Measurements from ENCODE around the gene FAM120AOS.
A peak's percentile ranks its signal among the peaks of the same experiment; 100 is the strongest.
"Not testable (repeated sequence)": the region's sequence is repeated elsewhere in the genome, so short reads cannot be mapped to it uniquely, and the experiment has no call there.

Gene FAM120AOS

GRCh38 chr9:93466416-93467061 is 13.2 kb upstream of the FAM120AOS start:
- no peak for DNase-seq

DNA sequence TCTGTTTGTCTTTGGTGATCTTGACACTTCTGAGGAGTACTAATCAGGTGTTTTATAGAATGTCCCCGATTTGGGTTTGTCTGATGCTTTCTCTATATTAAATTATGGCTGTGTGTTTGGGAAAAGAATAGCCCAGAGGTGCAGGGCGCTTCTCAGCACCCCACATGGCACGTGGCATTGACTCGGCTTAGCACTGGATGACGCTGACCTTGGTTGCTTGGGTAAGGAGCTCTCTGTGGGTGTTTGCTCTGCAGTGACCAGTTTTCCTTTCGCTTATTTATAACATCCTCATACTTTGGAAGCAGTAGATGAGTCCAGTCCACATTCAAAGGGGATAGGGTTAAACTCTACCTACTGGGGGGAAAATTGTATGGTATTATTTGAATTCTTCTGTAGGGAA is 12.5 kb upstream of the FAM120AOS start:
- DNase-seq = no peak

GRCh38 chr9:93464876-93465275 is 11.5 kb upstream of the FAM120AOS start:
- no peak for DNase-seq

DNA sequence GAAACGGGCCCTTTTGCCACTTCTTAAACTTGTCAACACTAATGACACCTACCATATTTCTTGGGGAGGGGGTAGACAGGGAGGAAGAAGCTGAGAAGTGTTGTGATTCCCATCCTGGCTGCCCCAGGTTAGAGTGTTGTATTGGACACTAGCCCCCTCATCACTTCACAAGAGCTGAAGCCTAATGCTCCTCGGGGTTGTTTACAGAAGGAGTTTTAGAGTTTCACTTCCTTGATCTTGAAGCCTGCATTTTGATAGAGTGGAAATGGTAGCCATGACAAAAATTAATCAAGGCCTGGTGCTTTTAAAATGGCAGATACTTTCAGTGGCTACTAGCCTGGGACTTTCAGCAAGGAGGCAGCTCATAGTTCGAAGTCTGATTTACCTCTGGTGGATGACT is 11.0 kb upstream of the FAM120AOS start:
- DNase-seq = no peak

DNA sequence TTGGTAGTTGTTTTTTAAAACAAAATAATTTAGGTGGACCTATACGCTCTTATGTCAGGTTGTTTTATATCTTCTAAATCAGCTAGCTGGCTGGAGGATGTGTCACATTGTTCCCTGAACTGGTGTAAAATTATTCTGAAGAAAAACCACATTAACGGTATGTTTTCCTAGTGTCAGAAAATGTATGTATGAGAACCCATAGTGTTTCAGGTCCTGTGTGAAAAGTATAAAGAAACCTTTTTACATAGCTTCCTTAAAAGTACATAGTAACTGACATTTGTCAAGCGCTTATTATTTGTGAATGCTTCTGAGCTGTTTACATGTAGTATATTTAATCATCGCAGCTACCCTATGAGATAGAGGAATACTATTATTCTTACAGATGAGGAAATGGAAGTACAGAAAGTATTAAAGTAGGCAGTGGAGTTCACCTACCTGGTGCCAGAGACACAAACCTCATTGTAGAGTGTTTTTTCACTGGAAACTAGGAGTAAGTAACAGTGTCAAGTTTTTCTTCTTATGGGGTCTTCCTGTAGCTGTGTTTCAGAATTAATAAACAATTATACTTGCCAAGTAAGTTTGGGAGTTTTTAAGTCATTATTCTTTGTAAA is 10.4 kb upstream of the FAM120AOS start:
- no peak for DNase-seq

DNA sequence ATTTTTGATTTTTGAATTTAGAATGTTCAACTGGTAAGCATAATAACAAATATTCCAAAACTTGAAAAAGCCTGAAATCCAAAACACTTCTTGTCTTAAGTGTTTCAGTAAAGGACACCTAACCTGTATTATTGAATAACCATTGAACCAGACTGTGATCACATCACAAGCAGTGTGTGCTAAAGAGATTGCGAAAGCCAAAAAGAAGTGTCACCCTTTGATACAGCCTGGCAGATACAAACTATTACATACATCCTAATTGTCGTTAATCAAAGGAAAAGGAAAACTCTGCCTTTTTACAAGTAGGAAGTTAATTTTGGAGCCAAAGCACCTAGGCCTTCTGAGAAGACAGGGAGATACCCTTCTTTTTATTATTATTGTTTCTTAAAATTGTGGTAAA is 8.4 kb upstream of the FAM120AOS start:
- no peak for DNase-seq

GRCh38 chr9:93461414-93461743 is 8.0 kb upstream of the FAM120AOS start:
- DNase-seq = no peak

DNA sequence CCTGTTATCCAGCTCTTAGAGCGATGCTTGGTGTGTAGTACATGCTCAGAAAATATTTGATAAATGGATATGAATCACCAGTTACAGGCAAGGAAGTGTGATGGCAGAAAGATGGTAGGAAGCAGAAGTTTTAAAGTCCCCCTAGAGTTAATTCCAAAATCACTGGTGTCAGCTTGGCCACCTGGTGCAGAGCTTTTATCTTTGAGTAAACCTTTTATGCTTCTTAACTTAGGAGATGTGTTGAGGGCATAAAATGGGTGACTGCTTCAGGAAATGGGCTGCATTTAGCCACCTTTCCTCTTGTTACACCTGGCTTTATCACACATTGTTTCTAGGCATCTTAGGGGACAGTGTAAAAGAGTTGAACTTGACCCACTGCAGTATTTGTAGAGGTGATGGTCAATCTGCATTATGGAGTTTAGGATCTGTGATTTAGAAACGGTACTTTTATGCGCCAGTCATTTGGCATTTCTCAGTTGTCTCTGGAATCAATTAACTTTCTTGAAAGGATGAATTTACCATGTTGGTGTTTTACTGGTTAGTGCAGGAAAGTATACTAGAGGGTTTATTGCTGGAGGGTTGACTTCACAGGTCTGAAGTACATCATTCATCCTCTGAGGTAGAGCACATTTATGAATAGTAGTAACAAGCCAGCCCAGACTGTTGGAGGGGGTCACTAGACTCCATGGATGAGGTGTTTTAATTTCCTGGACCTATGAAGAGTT is 7.5 kb upstream of the FAM120AOS start:
- no peak for DNase-seq

DNA sequence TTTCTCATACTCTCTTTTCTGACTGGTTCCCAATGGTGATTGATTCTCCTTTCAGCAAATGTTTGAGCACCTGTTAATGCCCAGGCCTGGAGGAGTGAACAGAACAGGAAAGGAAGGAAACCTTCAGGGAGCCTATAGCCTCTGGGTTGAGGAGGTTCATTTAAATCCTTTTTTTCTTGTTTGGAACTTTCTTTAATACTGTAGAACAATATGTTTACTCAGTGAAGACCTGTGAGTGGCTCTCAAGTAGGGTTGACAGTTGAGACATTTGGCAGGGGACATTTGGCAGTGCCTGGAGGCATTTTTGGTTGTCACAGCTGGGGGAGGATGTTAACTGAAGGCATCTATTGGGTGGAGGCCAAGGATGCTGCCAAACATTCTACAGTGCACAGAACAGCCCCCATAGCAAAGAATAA is 6.1 kb upstream of the FAM120AOS start:
- no peak for DNase-seq

- DNase-seq = no peak
These were observed 5.3 kb upstream of the FAM120AOS start for GRCh38 chr9:93458712-93459111.

GRCh38 chr9:93457006-93457405 is 3.6 kb upstream of the FAM120AOS start:
- no peak for DNase-seq

DNA sequence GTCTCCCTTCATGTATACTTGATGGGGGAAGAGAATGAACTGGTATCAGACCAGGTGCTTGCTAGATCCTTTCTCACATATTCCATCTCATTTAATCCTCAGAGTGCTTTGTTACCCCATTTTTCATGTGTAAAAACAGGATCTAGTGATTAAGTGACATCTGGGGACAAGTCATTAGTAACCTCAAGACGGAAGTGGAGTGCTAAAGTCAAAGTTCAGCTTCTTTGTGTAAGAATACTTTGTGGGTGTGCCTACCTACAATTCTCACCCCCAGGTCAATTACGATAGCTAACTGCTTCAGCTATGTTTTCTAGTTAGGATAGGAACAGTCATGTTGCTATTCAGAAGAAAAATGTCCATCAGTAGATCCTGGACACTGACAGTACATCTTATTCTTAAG is 3.1 kb upstream of the FAM120AOS start:
- no peak for DNase-seq

DNA sequence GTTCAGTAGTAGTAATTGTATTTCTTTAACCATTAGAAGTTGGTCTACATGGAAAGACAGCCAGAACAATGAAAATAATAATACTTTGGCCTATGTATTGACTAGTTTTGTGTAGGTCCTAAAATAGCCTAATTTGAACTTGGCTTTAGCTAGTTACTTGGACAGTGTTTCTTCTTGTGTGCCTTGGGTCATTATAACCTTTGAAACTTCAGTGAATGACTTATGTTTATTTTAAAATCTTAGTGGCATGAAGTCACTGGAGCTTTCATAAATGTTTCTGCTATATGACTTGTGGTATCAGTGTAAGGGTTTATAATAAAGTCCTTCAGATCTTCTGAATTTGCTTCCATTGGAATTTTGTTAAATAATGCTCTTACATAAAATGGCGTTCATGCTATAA is 2.6 kb upstream of the FAM120AOS start:
- no peak for DNase-seq

DNA sequence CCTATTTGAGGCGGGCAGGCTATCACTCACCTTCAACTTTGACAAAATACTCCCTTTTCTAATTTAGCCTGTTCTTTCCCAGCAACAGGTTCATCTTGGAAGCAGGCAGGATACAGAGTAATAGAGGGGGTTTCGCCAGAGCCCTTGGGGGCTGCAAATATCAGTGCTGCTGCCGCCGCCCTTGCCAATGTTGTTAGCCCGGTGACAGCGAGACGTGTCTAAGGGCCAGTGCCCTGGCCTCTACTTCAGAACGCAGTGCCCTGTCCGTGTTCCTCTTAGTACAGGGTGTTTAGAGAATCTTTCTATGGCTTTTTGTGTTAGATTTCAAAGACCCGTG is 703 bp downstream of the FAM120AOS start:
- peak; percentile 29 for DNase-seq

DNA sequence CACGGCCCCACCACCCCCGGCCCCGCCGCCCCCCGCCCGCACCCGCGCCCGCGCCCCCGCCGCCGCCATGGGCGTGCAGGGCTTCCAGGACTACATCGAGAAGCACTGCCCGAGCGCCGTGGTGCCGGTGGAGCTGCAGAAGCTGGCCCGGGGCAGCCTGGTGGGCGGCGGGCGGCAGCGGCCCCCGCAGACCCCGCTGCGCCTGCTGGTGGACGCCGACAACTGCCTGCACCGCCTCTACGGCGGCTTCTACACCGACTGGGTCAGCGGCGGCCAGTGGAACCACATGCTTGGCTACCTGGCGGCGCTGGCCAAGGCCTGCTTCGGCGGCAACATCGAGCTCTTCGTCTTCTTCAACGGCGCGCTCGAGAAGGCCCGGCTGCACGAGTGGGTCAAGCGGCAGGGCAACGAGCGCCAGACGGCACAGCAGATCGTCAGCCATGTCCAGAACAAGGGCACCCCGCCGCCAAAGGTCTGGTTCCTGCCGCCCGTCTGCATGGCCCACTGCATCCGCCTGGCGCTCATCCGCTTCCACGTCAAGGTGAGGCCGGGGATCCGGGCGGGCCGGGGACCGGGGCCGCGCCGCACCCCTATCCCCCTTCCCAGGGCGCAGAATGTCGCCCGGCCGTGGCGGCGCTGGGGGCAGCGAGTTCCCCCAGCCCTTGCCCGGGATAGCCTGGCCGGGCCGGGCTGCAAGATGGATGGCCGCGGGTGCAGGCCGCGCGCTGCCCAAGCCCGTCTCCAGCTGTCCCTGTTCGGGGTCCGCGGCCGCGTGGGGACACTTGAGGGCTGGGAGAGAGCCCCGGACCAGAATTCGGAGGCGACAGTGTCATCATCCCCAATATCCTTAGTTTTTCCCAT is 1.3 kb downstream of the FAM120AOS start:
- DNase-seq = peak; percentile 51

DNA sequence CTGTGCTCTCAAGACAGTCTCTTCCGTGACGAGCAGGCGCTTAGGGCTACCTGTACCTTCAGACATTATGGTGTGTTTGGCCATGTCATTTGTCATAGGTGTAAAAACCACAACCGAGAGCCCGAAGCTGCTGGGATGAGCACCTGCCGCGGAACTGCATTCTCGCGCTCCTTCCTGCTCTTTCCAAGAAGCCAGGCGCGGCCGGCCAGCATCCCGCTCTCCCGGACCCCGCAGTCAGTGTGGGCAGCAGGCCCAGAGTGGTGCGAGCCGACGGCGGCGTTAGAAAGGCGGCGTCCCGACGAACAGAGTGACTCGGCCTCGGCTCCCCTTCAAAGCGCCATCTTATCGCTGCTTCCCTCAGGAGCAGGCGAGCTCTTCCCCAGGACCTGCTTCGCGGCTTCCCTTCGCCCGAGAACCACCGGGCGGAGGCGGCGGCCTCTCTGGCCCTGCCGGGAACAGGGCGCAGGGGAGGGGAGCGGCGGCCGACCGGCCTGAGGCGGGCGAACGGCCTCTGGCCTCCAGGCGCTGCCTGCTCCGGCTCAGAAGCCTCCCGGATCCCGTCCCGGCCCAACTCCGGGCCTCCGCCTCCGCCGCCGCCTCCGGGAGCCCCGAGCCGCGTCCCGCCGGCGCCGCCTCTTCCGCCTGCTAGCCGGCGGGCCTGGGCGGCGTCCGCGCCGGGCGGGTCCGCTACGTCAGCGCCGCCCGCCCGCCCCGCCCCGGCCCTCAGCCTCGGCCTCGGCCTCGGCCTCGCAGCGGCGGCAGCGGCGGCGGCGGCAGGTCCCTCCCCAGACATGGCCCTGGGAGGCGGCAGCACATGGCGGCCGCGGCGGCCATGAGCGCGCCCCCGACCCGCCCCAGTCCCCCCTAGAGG is 2.2 kb downstream of the FAM120AOS start, which contains the start of gene FAM120A:
Gene FAM120A, plus strand, starts transcription at position 741 of the 871 bp plus-strand sequence. CDS start 231 bp downstream, outside the sequence.
- DNase-seq = peak; percentile 79

- no peak for DNase-seq
These were observed 5.7 kb downstream of the FAM120AOS start for GRCh38 chr9:93447655-93448054.

DNA sequence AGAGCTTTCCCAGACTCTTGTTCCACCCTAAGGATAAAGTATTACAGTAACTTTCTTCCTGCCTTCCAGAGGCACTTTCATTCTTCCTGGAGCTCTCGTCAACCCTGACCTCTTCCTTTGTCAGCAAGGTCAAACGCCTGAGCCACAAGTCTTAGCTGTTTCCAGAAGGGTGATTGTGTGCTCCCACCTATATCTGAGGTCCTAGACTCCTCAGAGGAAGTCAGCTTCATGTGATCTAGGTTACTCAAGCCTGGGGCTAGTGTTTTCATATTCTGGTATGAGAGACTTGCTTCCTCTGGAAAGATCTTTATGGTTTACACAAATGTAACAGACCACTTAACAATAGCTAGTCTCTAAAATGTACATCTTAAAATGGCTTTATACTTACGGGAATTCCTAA is 7.3 kb downstream of the FAM120AOS start:
- no peak for DNase-seq

- no peak for DNase-seq
These were observed 12.3 kb downstream of the FAM120AOS start for GRCh38 chr9:93440896-93441580.

- not testable (repeated sequence) for DNase-seq
These were observed 14.1 kb downstream of the FAM120AOS start for GRCh38 chr9:93439301-93439700.

GRCh38 chr9:93437996-93438395 is 15.4 kb downstream of the FAM120AOS start:
- DNase-seq = no peak
